NCI-H69 (cell line): Measurements from ENCODE around the gene BEGAIN.

ENCODE experiments used
- DNase-seq: peaks from one replicate; lab custom pipeline; 2025; lab: John Stamatoyannopoulos, UW

BEGAIN gene

GRCh38 chr14:100615736-100616695 lies 28.8 kb upstream of the BEGAIN start:
- no peak for DNase-seq

- no peak for DNase-seq
These were observed 27.6 kb upstream of the BEGAIN start for GRCh38 chr14:100614803-100615202.

GRCh38 chr14:100612986-100613385 lies 25.8 kb upstream of the BEGAIN start:
- DNase-seq: no peak

GRCh38 chr14:100611811-100612480 lies 24.7 kb upstream of the BEGAIN start:
- no peak for DNase-seq

- peak; percentile 77 for DNase-seq
These were observed 23.4 kb upstream of the BEGAIN start for GRCh38 chr14:100610511-100611217.

GRCh38 chr14:100609941-100610391 lies 22.7 kb upstream of the BEGAIN start:
- no peak for DNase-seq

GRCh38 chr14:100609331-100609870 lies 22.2 kb upstream of the BEGAIN start:
- no peak for DNase-seq

GRCh38 chr14:100608586-100609330 lies 21.5 kb upstream of the BEGAIN start:
- no peak for DNase-seq

GRCh38 chr14:100608064-100608463 lies 20.8 kb upstream of the BEGAIN start:
- DNase-seq: no peak

- DNase-seq: no peak
These were observed 20.4 kb upstream of the BEGAIN start for GRCh38 chr14:100607611-100607956.

- DNase-seq: no peak
These were observed 19.7 kb upstream of the BEGAIN start for GRCh38 chr14:100606687-100607610.

GRCh38 chr14:100605706-100606686 lies 18.8 kb upstream of the BEGAIN start:
- DNase-seq: peak; percentile 32

- DNase-seq: no peak
These were observed 18.0 kb upstream of the BEGAIN start for GRCh38 chr14:100605230-100605629.

- no peak for DNase-seq
These were observed 17.5 kb upstream of the BEGAIN start for GRCh38 chr14:100604709-100605108.

GRCh38 chr14:100604121-100604501 lies 16.9 kb upstream of the BEGAIN start:
- DNase-seq: no peak

GRCh38 chr14:100603341-100604120 lies 16.3 kb upstream of the BEGAIN start:
- peak; percentile 21 for DNase-seq

- no peak for DNase-seq
These were observed 15.5 kb upstream of the BEGAIN start for GRCh38 chr14:100602621-100603230.

- no peak for DNase-seq
These were observed 14.7 kb upstream of the BEGAIN start for GRCh38 chr14:100601914-100602313.
